GM18502 (cell line): ENCODE results near the gene WNT7A.

ENCODE experiments used
- ATAC-seq: cut with Tn5 transposase; IDR thresholded peaks from one replicate; pipeline ENCODE4 v1.9.1; 2021; ENCODE audit warnings: mild to moderate bottlenecking; ENCODE audit not compliant: unreplicated experiment, poor library complexity

Gene WNT7A

GRCh38 chr3:13801361-13802204 lies 78.3 kb downstream of the WNT7A start:
- no peak for ATAC-seq

DNA sequence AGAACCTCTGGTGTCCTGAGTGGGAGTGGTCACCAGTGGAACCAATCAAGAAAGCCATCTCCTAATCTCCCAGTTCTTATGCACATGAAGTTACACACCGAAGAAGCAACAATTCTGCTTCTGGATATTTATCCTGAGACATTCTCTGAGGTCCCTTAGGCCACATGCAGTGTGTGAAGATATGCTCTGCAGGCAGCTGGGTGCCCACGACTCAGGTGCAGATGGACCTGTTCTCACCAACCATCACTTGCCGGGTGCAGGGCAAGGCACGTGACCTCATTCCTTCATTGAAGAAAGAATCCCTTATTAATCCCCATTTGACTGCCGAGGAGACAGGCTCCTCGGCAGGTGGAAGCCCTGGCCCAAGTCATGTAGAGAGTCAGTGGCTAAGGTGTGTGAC lies 79.8 kb downstream of the WNT7A start:
- no peak for ATAC-seq

- no peak for ATAC-seq
These were observed 81.5 kb downstream of the WNT7A start for GRCh38 chr3:13798401-13798800.

GRCh38 chr3:13796701-13797460 lies 83.0 kb downstream of the WNT7A start:
- no peak for ATAC-seq

DNA sequence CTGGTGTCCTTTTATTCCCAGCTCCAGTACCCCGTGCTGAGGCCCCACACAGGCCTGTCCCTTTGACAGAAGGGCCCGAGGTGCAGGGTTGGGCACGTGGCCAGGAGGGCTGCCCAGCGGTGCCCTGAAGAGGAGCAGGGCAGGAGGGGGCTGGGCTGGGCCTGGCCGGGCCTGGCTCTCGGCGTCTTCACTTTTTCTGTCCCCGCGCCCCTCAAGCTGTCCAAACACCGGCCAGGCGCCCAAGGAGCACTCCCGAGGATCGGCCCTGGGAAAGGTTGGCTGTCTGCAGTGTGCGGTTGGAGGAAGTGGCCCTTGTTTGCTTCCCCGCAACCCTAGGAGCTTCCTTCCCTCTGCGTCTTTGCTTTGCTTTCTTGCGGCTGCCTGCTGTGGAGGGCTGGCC lies 84.1 kb downstream of the WNT7A start:
- ATAC-seq = no peak

- no peak for ATAC-seq
These were observed 85.5 kb downstream of the WNT7A start for GRCh38 chr3:13794322-13794721.

DNA sequence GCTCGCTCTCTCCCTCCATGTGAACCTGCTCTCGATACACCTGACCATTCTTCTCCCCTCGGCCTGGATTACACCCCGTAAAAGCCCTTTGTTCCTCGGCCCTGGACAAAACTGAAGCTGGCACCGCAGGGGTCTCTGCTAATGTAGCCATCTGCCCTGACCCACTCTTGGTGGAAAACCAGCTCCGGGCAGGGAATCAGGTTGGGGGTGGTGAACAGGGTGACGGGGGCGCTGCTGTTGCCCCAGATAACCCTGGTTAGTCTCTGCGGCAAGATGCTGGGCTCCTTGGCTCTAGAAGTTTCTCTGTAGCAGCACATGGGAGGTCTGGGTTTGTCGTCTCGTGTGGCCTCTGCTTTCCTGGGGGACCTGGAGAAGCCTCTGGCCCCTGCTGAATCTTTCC lies 86.4 kb downstream of the WNT7A start:
- no peak for ATAC-seq

DNA sequence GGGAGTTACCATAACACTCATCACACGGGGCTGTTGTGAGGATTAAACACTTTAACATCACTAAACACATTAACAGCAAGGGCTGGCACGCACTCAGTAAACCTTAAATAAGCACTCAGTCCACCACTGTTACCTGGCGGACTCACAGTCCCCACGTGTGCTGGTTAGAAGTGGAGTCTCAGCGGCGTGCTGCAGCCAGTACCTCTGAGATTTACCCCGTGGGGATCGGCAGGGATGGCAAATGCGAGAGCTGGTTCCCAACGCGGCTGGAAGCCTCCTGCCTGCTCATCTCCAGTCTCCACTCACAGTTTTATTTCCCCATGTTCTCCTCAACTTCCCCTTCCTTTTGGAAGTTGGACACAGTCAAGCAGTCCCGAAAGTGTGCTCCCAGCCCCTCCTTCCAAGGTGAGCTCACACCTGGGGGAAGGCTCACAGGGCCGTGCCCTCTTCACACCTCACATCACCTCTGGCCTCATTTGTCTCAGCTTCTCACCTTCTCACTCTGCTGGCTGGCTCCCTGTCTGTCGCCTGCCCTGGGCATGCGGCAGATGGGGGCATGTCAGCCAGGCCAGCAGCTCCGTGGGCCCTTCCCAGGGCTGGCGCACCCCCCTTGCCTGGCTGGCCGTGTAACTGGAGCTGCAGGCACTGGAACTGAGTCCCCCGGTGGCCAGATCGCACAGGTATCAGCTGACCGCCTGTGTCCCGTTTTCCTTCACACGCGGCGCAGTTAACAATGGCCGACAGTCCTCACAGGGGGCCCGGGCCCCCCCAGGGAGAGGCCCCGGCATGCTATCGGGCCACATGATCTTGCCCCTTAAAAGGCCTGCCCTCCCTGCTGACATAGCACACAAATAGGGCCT lies 87.1 kb downstream of the WNT7A start:
- ATAC-seq = no peak

DNA sequence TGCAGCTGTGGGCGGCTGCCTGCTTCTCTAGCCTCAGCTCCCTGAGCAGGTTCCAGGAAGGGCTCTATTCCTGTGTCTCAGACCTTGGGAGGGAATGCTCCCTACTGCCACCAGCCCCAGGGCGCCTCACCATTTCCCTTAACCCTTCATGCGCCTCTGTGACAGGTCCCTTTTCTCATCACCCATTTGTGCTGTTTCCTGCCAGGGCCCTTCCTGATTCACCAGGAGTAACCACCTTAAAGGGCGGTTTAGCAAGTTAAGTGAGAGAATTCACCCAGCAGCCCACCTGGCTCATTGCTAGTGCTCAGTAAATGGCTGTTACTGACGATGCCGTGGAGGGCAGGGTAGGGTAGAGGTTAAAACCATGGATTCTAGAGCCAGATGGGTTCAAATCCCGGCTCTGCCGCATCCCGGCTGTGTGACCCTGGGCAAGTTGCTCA lies 87.8 kb downstream of the WNT7A start:
- no peak for ATAC-seq

- no peak for ATAC-seq
These were observed 88.4 kb downstream of the WNT7A start for GRCh38 chr3:13791198-13792050.

DNA sequence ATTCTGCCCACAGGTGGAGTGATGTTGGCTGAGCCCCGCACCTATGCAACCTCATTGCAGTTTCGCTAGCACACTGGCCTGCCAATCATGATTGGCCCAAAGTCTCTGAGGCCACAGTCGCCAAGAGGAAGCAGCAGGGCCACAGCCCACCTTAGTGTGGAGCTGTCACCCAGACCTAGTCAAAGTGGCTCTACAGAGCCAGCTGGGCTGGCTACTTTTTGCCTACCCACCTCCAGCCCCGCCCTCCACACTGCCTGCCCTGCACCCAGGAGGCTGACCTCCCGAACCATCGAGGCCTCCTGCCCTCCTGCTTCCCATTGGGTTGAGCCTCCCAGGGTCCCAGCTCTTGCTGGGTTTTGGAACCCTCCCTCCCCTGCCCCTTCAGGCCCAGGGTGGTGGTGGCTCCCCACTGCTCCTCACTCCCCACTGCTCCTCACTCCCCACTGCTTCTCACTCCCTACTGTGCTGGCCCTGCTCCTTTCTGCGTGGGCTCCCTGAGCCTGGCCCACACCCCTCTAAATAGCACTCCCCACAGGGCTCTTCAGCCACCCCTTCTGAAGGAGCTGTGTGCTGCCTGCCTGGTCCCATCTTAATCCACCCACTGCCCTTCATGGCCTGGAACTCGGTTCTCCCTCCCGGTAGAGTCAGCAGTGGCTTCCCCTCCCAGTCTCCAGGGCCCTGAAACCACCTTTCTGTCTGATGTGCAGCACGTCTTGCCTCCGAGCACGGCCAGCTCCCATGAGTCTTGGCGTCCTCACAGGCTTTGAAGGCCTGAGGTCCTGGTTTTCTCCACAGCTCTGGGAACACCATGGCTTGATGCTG lies 89.3 kb downstream of the WNT7A start:
- ATAC-seq = no peak

DNA sequence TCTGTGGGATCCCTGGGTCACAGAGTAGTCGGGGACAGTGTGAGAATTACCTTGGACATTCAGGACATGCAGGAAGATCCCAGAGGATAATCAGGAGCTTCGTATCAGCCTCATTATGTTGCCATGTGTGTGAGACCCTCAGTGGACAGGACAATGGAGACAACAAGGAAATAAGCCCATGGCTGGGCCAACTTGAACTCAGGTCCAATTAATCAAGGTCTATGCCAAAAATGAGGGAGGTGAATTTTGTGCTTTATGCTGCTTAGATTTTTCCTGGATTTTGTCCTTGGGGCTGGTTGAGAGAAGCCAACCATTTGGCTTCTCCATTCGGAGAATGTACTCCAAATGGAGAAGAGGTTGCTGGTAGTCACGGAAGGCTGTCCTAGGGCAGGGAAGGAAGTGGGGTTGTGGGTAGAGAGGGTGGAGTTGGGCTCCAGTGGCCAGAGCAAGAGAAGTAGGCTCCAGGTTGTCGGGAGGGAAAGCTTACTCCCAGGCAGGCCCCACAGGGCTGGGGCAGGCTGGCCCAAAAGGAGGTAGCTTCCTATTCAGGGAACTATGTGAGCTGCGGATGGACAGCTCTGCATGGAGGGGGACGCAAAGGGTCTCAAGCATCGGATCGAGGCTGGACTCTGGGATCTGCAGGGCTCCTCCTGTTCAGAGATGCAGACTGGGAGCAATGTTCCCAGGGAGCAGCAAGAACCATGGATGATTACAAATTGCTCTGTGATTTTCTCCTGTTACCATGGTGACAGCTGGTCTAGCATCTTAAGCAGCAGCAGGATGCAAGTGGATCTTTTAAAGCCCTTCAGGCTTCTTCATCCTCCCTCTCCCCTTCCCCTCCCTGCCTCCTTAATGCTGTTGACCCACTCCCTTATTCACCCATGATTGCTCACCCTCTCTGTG lies 91.1 kb downstream of the WNT7A start:
- no peak for ATAC-seq

DNA sequence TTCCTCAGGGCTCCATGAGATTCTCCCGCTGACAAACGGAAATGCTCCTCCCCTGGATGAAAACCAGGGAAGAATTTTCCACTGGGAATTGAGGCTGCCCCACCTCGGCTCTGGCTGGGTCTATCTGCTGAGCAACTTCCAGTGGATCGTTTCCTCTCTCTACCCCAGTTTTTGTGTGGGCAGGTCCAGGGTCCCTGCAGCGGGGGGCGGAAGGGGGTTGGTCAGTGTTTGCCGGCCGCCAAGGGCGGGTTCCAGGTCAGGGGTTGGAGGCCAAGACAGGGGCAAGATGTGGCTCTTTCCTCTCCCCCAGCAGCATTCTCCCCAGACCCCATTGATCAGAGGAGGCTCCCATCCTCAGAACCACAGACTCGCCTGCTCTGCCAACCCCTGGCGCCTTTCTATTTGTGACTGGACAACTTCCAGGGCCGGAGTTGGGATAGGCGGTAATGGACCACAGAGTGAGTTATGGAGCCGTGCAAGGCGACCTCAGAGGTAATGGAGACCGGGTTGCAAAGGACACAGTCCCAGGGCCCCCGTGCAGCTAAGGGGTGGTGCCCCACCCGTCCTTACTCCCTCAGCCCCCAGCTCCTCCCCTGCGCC lies 92.2 kb downstream of the WNT7A start:
- ATAC-seq = no peak

DNA sequence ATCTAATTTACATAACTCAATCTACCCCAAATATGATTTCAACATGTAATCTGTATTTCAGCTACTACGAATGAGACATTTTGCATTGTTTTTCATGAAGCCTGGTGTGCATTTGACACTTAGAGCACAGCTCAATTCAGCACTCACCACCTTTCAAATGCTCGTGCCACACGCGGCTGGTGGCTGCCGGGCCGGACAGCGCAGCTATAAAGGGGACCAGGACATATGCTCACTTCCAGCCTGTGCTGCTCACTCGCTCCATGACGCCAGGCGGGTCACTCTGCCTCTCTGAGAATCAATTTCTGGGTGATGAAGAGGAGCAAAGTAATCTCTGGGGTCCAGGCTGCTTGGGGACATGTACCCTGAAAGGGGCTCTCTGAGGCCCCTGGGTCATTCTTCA lies 93.1 kb downstream of the WNT7A start:
- ATAC-seq = no peak

DNA sequence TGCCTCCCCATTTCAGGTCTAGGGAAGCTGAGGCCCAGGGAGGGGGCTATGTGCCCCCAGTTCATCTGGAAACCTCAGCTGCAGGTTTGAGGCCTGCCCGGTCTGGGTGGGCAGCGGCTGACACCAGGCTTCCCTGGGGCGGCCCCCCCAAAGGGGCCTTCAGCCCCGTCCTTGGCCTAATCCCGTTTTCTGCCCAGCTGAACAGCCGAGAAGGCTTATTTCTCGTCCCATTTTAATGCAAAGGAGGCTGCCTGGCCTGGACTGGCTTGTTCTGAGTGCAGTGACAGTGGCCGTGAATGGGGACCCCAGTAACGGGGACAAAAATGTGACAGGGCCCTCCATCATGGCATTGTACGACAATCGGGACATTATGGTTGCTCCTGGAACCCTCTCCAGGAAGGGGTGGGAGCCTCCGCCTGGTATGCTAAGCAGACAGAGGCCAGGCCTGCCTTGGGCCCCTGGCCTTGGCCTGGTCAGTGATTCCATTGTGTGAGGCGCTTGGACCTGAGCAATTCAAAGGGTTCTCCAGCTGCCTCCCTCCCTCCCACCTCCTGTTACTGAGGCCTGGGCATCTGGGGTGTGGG lies 93.9 kb downstream of the WNT7A start:
- no peak for ATAC-seq

DNA sequence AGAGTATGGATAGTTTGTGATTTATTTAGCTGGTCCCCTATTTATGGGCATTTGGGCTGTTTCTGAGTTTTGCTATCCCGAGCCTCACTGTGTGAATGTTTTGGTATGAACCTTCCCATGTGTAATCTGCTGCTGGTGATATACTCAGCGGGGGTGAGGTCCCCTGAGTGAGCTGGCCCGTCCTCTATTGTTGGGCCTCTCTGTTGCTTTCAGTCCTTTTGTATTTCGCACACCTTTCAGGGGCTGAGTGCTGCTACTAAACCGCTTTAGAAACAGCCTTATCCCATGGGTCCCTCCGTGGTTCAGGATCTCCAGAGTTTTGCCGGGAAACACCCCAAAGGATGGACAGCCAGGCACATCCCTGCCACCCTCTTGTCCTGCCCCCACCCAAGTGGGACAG lies 94.5 kb downstream of the WNT7A start:
- ATAC-seq = no peak

- ATAC-seq = no peak
These were observed 96.4 kb downstream of the WNT7A start for GRCh38 chr3:13783476-13783875.
